Coronary artery (tissue), 2 donors: Measurements from ENCODE around the gene SYNE1.
A peak's percentile ranks its signal among the peaks of the same experiment; 100 is the strongest.

Experiments
- DNase-seq: peaks from one replicate; pipeline ENCODE4 v3.0.0-alpha.2; 2017; ENCODE audit warnings: low spot score
- H3K27ac ChIP-seq, 2 donors: fragments of 200-600 bp; sonication (generic); one replicate each; pipeline ENCODE4 v1.5.1; 2016 to 2019
- H3K4me3 ChIP-seq: fragments of 200-600 bp; sonication (generic); 2 replicates; pipeline ENCODE4 v1.5.1; 2016; ENCODE audit warnings: mild to moderate bottlenecking, moderate library complexity
- TF ChIP-seq, protein P1 (sequence below): fragments of 200-600 bp; sonication (generic); IDR thresholded peaks from one replicate; pipeline ENCODE4 v1.5.1; 2019; ENCODE audit warnings: antibody characterized with exemption

Gene SYNE1

DNA sequence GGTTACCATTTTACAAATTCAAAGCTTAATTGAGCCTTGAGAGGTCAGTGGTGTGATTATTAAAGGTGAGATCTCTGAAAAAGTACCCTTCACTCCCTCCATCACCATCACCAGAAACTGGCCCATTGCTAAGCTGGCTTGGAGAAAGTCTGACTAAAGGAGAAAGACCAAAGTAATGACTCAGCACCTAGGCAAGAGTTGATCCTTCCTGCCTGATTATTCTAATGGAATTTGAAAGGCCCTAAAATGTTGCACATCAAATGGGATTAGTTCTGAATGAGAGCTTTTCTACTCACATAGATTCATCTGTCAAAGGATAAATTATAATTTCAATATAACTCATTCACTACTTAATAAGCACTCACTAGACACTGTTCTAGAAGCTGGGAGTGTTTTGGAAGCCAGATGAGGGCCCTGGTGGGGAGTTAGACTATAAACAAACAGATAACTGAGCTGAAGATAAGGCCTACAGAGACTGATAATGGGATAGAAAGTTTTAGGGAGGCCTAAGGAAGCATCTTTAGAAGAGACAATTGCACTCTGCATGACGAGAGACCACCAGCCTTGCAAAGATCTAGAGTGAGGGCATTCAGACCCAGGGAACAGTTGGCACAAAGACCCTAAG is 366.7 kb downstream of the SYNE1 start:
- H3K27ac ChIP-seq, result peak overlapping the region; percentile 79 to 86
- TF ChIP-seq, protein P1, sequence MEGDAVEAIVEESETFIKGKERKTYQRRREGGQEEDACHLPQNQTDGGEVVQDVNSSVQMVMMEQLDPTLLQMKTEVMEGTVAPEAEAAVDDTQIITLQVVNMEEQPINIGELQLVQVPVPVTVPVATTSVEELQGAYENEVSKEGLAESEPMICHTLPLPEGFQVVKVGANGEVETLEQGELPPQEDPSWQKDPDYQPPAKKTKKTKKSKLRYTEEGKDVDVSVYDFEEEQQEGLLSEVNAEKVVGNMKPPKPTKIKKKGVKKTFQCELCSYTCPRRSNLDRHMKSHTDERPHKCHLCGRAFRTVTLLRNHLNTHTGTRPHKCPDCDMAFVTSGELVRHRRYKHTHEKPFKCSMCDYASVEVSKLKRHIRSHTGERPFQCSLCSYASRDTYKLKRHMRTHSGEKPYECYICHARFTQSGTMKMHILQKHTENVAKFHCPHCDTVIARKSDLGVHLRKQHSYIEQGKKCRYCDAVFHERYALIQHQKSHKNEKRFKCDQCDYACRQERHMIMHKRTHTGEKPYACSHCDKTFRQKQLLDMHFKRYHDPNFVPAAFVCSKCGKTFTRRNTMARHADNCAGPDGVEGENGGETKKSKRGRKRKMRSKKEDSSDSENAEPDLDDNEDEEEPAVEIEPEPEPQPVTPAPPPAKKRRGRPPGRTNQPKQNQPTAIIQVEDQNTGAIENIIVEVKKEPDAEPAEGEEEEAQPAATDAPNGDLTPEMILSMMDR, result no peak
- DNase-seq, result no peak
- H3K4me3 ChIP-seq, result no peak overlapping the region

DNA sequence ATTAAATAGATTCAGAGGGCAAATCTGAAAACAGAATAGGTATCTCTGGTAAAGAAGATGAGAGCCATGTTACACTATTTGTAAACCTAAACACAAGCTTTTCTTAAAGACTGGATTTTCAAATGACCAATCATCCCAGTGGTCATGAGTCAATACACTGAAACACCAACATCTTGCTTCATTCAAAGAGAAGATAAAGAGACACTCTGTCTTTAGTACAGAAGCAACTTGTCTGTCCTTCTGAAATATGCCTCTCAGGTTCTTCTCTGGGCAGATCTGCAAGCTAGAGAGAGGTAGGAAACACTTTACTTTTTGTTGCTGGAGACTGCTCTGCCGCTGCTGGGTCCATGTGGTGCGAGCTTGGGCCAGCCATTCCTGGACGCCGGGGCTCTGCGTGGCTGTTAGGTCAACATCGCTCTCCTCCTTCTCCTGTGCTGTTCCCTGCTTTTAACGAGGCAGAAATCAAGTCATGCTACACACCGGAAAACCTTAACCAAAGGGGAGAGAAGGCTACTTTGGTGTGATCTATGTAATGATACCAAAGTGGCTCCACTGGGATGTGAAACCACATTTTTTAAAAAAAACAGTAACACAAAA is 368.2 kb downstream of the SYNE1 start:
- DNase-seq, result no peak
- TF ChIP-seq, protein P1, result no peak
- Histone ChIP-seq H3K4me3 (no peak overlapping the region), H3K27ac (peak overlapping the region; percentile 2 to 86)

DNA sequence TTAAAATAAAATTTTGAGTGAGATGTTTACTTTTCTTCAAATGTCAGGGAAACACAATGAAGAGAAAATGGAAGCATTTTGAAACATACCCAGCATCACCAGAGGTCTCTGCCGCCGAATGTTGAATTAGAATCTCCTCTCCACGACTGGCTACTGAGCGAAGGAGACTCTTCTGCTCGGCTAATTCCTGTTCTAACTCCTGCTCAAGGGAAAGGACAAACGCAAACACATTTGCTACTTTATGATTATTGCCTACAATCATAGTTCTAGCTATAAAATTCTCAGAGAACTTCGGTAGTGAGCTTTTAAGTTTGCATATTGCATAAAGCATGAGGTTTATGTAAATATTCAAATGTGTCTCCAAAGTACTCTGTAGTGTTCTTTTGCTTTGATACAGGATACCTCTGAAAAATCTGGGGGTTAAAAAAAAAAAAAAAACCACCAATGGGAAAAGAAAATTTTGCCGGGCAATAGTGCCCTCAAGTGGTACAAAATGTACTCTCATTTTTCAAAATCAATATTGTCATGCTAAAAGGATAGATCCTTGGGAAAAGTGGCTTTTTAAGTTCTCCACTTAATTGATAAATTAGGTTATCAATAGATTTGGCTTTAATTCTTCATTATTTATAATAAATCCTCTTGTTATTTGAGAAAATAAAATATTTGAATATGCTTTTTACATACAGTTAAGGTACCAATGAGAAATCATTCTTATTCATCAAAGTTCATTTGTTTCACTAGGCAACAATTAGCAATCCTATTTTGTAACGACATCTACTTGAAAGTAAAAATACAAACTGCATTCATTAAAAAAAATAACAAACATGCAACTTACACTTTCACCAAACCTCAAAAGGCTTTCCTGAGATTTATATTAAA is 369.0 kb downstream of the SYNE1 start:
- TF ChIP-seq, protein P1, result no peak
- Histone ChIP-seq H3K4me3 (no peak overlapping the region), H3K27ac (peak overlapping the region; percentile 2 to 33)
- DNase-seq, result no peak

DNA sequence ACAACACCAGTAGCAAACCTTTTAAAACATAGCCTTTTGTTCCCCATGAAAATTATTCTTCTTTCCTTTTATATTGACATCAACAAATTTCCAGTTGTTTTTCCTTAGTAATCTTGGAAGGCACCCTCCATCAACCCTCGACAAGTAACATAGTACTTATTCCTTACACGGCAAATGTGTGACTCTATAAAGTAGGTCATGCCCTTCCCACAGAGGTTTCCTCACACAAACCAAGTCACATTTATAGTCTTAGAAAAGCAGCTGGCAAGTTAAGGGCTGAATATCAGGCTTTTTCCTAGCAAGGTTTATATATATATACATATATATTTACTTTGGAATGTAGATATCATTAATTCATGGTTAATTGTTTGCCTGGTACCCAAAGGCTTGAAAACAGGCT is 371.5 kb downstream of the SYNE1 start:
- H3K27ac ChIP-seq, result no peak overlapping the region
- no peak for DNase-seq
- H3K4me3 ChIP-seq, result no peak overlapping the region
- TF ChIP-seq, protein P1, result no peak

DNA sequence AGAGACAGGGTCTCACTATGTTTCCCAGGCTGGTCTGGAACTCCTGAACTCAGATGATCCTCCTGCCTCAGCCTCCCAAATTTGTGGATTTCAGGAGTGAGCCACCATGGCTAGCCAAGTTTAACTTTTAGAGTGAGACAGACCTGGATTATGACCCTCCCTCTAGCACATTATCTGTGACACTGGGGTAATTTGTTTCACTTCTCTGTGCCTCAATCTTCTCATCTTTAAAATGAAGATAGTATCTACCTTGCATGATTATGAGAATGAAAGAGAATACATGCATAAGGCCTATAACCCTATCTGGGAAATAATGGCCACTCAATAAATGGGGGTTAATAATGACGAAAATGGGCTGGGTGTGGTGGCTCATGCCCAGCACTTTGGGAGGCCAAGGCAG is 373.6 kb downstream of the SYNE1 start:
- TF ChIP-seq, protein P1, result no peak
- H3K4me3 ChIP-seq, result no peak overlapping the region
- no peak overlapping the region for H3K27ac ChIP-seq
- DNase-seq, result no peak

DNA sequence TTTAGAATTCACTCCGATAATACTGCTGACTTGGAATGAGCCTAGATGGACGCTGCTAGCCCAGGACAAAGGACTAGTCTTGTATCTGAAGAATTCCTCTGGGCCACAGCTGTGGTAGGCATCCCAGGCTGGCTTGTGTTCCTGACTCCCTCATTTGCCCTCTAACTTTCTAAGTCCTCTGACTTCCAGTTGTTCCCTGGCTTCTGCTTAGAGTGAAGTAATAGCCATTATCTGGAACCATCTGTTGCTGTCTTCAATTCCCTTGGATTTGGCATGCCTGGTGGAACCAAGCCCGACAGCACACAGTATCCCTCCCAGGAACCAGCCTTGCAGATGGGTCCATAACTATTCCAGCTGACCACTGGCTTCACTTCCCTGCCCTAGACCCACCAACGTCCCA is 376.0 kb downstream of the SYNE1 start:
- TF ChIP-seq, protein P1, result no peak
- DNase-seq, result no peak
- no peak overlapping the region for H3K4me3 ChIP-seq
- peak overlapping the region; percentile 5 to 59 for H3K27ac ChIP-seq
